IPS-18a (cell line): ENCODE results near the gene HOXB9.

ENCODE experiments used
- H3K27ac ChIP-seq: one replicate; pipeline ENCODE4 v1.5.1; 2013; ENCODE audit warnings: low read length
- H3K27me3 ChIP-seq: one replicate; pipeline ENCODE4 v1.6.1; 2013; ENCODE audit warnings: mild to moderate bottlenecking, low read length; ENCODE audit not compliant: control insufficient read depth, insufficient read depth
- H3K36me3 ChIP-seq: one replicate; pipeline ENCODE4 v1.6.1; 2013; ENCODE audit warnings: low read depth, low read length; ENCODE audit not compliant: control insufficient read depth
- H3K4me1 ChIP-seq: one replicate; pipeline ENCODE4 v1.6.1; 2013; ENCODE audit warnings: low read depth, low read length; ENCODE audit not compliant: control insufficient read depth
- H3K4me3 ChIP-seq: one replicate; pipeline ENCODE4 v1.5.1; 2013; ENCODE audit warnings: low read length
- H3K9ac ChIP-seq: one replicate; pipeline ENCODE4 v1.6.1; 2013; ENCODE audit warnings: mild to moderate bottlenecking, low read length, moderate library complexity
- H3K9me3 ChIP-seq: one replicate; pipeline ENCODE4 v1.6.1; 2013; ENCODE audit warnings: low read depth, low read length; ENCODE audit not compliant: control insufficient read depth

The HOXB9 gene

DNA sequence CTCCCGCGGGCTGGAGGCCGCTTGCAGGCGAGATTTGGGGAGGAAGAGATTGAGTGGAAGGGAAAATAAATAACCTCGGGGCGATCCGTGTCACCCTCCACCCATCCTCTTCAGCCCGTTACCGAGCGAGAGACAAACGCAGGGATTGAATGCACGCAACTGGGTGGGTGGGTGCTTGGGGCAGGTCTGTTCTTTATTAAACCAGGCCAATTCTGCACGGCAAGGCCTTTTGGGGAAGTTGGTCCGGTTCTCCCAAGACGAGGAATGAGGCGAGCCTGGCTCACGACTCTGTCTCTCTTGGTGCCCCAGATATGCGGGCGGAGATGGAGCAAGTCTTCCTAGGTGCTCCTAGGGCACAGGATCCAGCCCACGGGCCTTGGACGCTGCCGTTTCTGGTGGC lies 14.9 kb downstream of the HOXB9 start:
- peaks cover 100% of the 10 kb centered on the region for H3K27me3 ChIP-seq
- H3K4me1 ChIP-seq, result peaks cover 3% of the 10 kb centered on the region
- no peak overlapping the region for H3K9ac ChIP-seq
- no peaks in the 10 kb centered on the region for H3K36me3 ChIP-seq
- H3K9me3 ChIP-seq, result no peaks in the 10 kb centered on the region
- H3K4me3 ChIP-seq, result no peak overlapping the region
- no peak overlapping the region for H3K27ac ChIP-seq

DNA sequence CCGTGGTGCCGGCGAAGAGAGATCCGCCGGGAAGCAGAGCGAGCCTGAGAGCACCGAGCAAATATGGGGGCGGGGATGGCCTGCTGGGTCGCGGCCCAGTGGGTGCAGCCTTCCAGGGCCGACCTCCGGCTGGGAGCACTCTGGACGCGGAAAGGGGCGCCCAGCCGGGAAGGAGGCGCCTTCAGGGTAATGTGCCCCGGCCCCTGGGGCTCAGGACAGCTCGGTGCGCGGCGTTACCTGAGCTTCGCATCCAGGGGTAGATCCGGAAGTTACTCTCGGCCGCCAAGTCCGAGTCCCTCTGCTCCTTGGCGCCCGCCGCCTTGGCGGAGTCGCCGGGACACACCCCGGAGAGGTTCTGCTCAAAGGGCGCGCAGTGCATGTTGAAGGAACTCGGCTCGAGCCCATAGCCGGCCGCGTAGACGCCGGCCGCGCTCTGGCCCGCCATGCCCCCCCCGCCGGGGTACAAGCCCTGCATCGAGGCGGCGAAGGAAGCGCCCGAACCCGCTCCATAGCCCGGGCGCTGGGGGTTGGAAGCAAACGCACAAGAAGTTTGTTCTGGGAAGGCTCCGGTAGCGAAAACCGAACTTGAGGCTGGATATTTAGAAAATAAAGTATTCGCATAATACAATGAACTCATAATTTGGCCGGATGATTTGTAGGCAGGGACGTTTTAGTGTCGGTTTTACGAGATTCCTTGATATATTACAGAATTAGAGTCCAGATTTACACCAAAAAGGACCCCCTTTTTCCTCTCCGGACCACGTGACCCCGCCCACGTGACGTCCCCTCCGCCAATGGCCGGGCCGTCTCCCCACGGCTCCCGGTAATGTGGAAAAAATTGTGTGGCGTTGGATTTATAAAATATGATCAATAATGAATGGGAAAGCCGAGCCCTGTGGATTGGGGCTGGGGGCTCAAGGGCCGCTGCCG lies 15.6 kb downstream of the HOXB9 start, which contains the start of gene HOXB7:
TSS of gene HOXB7 (minus strand) at position 736 of the 930 bp plus-strand sequence. CDS start at position 637, 99 bp downstream.
- Histone ChIP-seq H3K27me3 (peaks cover 100% of the 10 kb centered on the region), H3K4me1 (peaks cover 3% of the 10 kb centered on the region), H3K27ac (no peak within 1 kb of the TSS), H3K9me3 (no peaks in the 10 kb centered on the region), H3K36me3 (no peaks in the 10 kb centered on the region), H3K4me3 (peak within 1 kb of the TSS; percentile 30), H3K9ac (no peak within 1 kb of the TSS)

DNA sequence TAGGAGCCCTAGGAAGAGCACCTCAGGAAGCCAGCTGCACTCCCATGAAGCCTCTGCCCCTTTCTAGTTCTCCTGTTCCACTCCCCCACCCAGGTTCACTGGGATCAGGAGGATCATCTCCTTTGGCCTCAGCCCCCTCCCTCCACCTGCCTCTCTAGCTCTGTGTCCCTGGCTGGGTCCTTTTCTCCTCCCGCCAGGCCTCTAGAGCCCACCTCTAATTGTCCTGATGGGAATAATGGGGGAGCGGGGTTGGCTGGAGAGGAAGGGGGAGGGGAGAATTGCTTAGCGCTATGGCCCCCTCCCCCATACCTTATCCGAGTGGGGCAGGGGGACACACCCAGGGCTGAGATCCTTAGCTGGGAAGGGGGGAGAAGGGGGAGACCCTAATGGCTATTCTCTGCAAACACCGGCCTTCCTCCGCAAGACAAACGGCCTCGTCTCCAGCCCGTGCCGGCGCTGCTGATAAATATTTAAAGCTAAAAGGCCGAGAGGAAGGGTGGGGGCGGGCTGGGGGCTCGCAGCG lies 16.3 kb downstream of the HOXB9 start:
- Histone ChIP-seq H3K4me3 (no peak overlapping the region), H3K27me3 (peaks cover 100% of the 10 kb centered on the region), H3K36me3 (no peaks in the 10 kb centered on the region), H3K27ac (no peak overlapping the region), H3K9ac (no peak overlapping the region), H3K9me3 (no peaks in the 10 kb centered on the region), H3K4me1 (peaks cover 3% of the 10 kb centered on the region)

- H3K27ac ChIP-seq, result no peak overlapping the region
Measured at GRCh38 chr17:48609033-48609432, 17.1 kb downstream of the HOXB9 start.

GRCh38 chr17:48608494-48608834 lies 17.7 kb downstream of the HOXB9 start:
- Histone ChIP-seq H3K36me3 (no peaks in the 10 kb centered on the region), H3K9ac (no peak overlapping the region), H3K4me3 (no peak overlapping the region), H3K9me3 (no peaks in the 10 kb centered on the region), H3K27me3 (peaks cover 100% of the 10 kb centered on the region), H3K4me1 (peaks cover 3% of the 10 kb centered on the region), H3K27ac (no peak overlapping the region)

More at GRCh38 chr17:48609033-48609432, 17.1 kb downstream of the HOXB9 start:
- no peaks in the 10 kb centered on the region for H3K9me3 ChIP-seq
- H3K36me3 ChIP-seq, result no peaks in the 10 kb centered on the region
- H3K27me3 ChIP-seq, result peaks cover 100% of the 10 kb centered on the region
- no peak overlapping the region for H3K4me3 ChIP-seq
- peaks cover 3% of the 10 kb centered on the region for H3K4me1 ChIP-seq
- H3K9ac ChIP-seq, result no peak overlapping the region

DNA sequence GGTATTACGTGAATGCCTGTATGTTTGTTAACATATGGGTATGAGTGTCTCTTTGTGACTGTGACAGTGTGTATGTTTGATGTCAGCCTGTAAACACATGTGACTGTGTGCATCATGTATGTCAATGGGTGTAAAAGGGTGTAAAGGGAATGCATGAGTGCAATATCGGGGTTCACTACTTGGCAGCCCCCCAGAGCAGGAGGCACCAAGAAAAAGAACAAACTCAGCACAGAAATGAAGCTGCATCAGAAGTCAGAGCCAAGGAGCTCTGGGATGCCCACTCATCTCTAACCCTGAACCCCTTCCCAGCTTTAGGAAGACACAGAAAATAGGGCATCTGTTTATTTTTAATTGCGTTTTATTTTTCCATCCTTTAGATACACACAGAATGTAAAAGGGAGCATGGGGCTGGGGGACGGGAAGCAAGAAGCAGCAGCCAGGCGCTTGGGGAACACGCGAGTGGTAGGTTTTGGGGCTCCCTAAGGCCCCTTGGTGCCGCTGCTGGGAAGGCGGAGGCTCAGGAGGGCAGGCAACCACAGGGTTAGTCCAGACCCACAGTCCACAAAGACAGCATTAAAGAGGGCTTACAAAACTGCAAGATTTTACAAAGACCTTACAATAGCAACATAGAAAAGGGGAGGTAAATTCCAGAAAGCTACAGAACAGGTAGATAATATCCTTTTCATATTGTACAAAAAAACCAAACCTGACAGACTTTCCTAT lies 19.1 kb downstream of the HOXB9 start:
- Histone ChIP-seq H3K9ac (no peak overlapping the region), H3K4me3 (no peak overlapping the region), H3K27ac (no peak overlapping the region), H3K4me1 (peaks cover 3% of the 10 kb centered on the region), H3K9me3 (no peaks in the 10 kb centered on the region), H3K27me3 (peaks cover 100% of the 10 kb centered on the region), H3K36me3 (no peaks in the 10 kb centered on the region)

- no peak overlapping the region for H3K9ac ChIP-seq
- no peak overlapping the region for H3K27ac ChIP-seq
- H3K9me3 ChIP-seq, result no peaks in the 10 kb centered on the region
- H3K36me3 ChIP-seq, result no peaks in the 10 kb centered on the region
- peaks cover 100% of the 10 kb centered on the region for H3K27me3 ChIP-seq
- peaks cover 3% of the 10 kb centered on the region for H3K4me1 ChIP-seq
- H3K4me3 ChIP-seq, result no peak overlapping the region
Measured at GRCh38 chr17:48605991-48606891, 19.9 kb downstream of the HOXB9 start.

- Histone ChIP-seq H3K27me3 (peaks cover 100% of the 10 kb centered on the region), H3K4me3 (no peak overlapping the region), H3K4me1 (peaks cover under 1% of the 10 kb centered on the region), H3K9me3 (peaks cover 2% of the 10 kb centered on the region), H3K36me3 (no peaks in the 10 kb centered on the region), H3K27ac (no peak overlapping the region), H3K9ac (no peak overlapping the region)
Measured at GRCh38 chr17:48605409-48605919, 20.7 kb downstream of the HOXB9 start.

DNA sequence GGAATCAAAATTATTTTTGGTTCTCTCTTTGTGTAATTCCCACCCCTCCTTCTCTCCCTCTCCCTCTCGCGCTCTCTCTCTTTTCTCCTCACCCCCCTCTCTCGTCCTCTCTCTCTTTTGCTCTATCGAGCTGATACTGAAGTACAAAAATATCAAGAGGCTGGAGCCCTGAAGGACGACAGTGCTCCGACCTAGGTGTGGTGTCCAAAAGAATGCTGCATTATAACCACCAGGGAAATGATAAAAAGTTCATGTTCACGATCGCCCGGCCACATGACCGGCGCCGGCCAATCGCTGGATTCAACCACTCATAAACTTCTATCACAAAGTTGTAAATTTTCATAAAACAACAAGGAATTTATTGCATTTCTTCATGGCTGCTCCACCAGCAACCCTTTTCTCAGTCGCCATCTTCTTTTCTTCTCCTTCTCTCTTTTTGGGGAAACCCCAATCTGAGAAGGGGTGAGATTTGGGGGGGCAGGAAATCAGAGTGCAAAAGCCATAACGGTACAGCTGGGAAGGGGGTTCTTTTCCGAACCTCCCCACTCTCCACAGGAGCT lies 21.3 kb downstream of the HOXB9 start, which contains the start of gene HOXB6:
TSS of gene HOXB6 (minus strand) at position 217 of the 560 bp plus-strand sequence. CDS start 6,836 bp downstream, outside the sequence.
- peaks cover 2% of the 10 kb centered on the region for H3K9me3 ChIP-seq
- H3K27ac ChIP-seq, result no peak within 1 kb of the TSS
- no peak within 1 kb of the TSS for H3K9ac ChIP-seq
- H3K4me1 ChIP-seq, result no peaks in the 10 kb centered on the region
- peaks cover 100% of the 10 kb centered on the region for H3K27me3 ChIP-seq
- H3K36me3 ChIP-seq, result no peaks in the 10 kb centered on the region
- H3K4me3 ChIP-seq, result no peak within 1 kb of the TSS

- Histone ChIP-seq H3K9ac (no peak overlapping the region), H3K9me3 (peaks cover 2% of the 10 kb centered on the region), H3K4me1 (no peaks in the 10 kb centered on the region), H3K27ac (no peak overlapping the region), H3K4me3 (no peak overlapping the region), H3K27me3 (peaks cover 100% of the 10 kb centered on the region), H3K36me3 (no peaks in the 10 kb centered on the region)
Measured at GRCh38 chr17:48603959-48604769, 22.0 kb downstream of the HOXB9 start.
